Measurements from ENCODE around the gene TRIP13.

DNA sequence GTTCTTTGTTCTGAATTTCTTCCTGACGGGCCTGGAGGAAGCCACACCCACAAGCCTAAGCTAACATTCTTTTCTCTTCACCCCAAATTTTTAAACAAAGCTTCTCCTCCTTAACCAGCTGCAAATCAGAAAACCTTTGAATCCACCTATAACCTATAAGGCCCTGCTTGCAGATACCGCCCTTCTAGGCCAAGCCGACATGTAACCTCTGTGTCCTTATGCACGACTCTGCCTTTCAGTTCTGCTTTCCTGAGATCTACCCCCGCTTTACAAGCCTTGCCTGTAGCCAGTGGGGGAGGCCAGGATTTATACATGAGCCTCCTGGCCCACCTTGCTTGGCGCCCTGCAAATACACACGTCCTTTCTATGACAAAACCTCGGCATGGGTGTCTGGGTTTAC, 19.4 kb upstream of the TRIP13 start:
- no peak for TF ChIP-seq RAD21 (IDR thresholded peaks at IDR 0.05; ENCODE audit: low read length)
- TF ChIP-seq, protein P1, sequence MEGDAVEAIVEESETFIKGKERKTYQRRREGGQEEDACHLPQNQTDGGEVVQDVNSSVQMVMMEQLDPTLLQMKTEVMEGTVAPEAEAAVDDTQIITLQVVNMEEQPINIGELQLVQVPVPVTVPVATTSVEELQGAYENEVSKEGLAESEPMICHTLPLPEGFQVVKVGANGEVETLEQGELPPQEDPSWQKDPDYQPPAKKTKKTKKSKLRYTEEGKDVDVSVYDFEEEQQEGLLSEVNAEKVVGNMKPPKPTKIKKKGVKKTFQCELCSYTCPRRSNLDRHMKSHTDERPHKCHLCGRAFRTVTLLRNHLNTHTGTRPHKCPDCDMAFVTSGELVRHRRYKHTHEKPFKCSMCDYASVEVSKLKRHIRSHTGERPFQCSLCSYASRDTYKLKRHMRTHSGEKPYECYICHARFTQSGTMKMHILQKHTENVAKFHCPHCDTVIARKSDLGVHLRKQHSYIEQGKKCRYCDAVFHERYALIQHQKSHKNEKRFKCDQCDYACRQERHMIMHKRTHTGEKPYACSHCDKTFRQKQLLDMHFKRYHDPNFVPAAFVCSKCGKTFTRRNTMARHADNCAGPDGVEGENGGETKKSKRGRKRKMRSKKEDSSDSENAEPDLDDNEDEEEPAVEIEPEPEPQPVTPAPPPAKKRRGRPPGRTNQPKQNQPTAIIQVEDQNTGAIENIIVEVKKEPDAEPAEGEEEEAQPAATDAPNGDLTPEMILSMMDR (conservative IDR thresholded peaks at IDR 0.05; ENCODE audit: low read depth, low read length): no peak
- TF ChIP-seq, protein P2, sequence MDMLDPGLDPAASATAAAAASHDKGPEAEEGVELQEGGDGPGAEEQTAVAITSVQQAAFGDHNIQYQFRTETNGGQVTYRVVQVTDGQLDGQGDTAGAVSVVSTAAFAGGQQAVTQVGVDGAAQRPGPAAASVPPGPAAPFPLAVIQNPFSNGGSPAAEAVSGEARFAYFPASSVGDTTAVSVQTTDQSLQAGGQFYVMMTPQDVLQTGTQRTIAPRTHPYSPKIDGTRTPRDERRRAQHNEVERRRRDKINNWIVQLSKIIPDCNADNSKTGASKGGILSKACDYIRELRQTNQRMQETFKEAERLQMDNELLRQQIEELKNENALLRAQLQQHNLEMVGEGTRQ (IDR thresholded peaks at IDR 0.05; ENCODE audit: low read depth, low read length): no peak
- TF ChIP-seq POLR2A (IDR thresholded peaks at IDR 0.05; ENCODE audit: low read depth, low read length): no peak
- TF ChIP-seq MXI1 (IDR thresholded peaks at IDR 0.05; ENCODE audit: borderline replicate concordance, low read depth, low read length): no peak
- TF ChIP-seq NFE2L2 (IDR thresholded peaks at IDR 0.05; ENCODE audit: low read depth, low read length): no peak
- no peak for TF ChIP-seq CEBPB (IDR thresholded peaks at IDR 0.05; ENCODE audit: low read depth, low read length)
- TF ChIP-seq RCOR1 (IDR thresholded peaks at IDR 0.05; ENCODE audit: insufficient replicate concordance, low read length): no peak
- no peak for TF ChIP-seq CHD1 (IDR thresholded peaks at IDR 0.05; ENCODE audit: low read depth, low read length)
- no peak for TF ChIP-seq RFX5 (IDR thresholded peaks at IDR 0.05; ENCODE audit: low read depth, low read length)

Measured in IMR-90 (cell line).